Activated CD8-positive, alpha-beta memory T cell treated with anti-CD3 and anti-CD28 coated beads, Interleukin-2, amount 10 ng/mL, durations not matched to agents 7 days and 5 days (primary cell): ENCODE results near the gene ARHGAP44. TPM values are rescaled to one million over a fixed set of nuclear protein-coding genes. Genes with fewer than 3 reads are reported as not detected.

ENCODE experiments used
- ATAC-seq: fragments of 150-1000 bp; cut with Tn5 transposase; one replicate; pipeline ENCODE4 v1.10.0; 2021; ENCODE audit warnings: moderate library complexity
- CTCF ChIA-PET: fragments of 350-600 bp; sonication (Branson Sonifier 250); formaldehyde crosslinking; loops from one replicate; lab custom pipeline; 2021; ENCODE audit warnings: antibody characterized with exemption; lab: Charles Lee
- DNase-seq: peaks from one replicate; pipeline ENCODE4 v3.0.0-alpha.2; 2020
- H3K27ac Mint-ChIP-seq: one replicate; pipeline ENCODE4 v1.8.0; 2021; ENCODE audit warnings: mild to moderate bottlenecking, mixed read lengths
- H3K27me3 Mint-ChIP-seq: one replicate; pipeline ENCODE4 v1.8.0; 2021; ENCODE audit warnings: mixed read lengths
- H3K36me3 Mint-ChIP-seq: one replicate; pipeline ENCODE4 v1.8.0; 2021; ENCODE audit warnings: mild to moderate bottlenecking, mixed read lengths
- H3K4me1 Mint-ChIP-seq: one replicate; pipeline ENCODE4 v1.8.0; 2021; ENCODE audit warnings: mixed read lengths
- H3K4me3 Mint-ChIP-seq: one replicate; pipeline ENCODE4 v1.8.0; 2021; ENCODE audit warnings: mild to moderate bottlenecking, moderate library complexity, mixed read lengths
- H3K9me3 Mint-ChIP-seq: one replicate; pipeline ENCODE4 v1.8.0; 2022; ENCODE audit warnings: low read depth, mixed read lengths
- total RNA-seq, 2 experiments: library from RNA; stranded (reverse); gene quantifications; one replicate each; pipeline ENCODE4 v1.2.3, GENCODE V29; 2021

ARHGAP44 gene
- total RNA-seq, 2 experiments from 2014 or later = not detected

- ATAC-seq (no peak), DNase-seq (no peak)
- Mint-ChIP-seq H3K27me3 (no peaks in the 10 kb centered on the region), H3K9me3 (no peaks in the 10 kb centered on the region), H3K4me3 (no peak overlapping the region), H3K27ac (no peak overlapping the region), H3K36me3 (peaks cover 27% of the 10 kb centered on the region), H3K4me1 (no peaks in the 10 kb centered on the region)
- CTCF ChIA-PET = interaction anchor here (1.0 to 3.8 kb wide), 4 partner anchors 16 to 1005 kb away, joined by 3 to 33 read pairs (median 4); partner anchors contain the start of genes ELAC2 and ZNF18
Observed at GRCh38 chr17:13001991-13002615, 212.8 kb downstream of the ARHGAP44 start.

GRCh38 chr17:13002761-13003453, 213.6 kb downstream of the ARHGAP44 start:
- Mint-ChIP-seq H3K4me3 (no peak overlapping the region), H3K36me3 (peaks cover 27% of the 10 kb centered on the region), H3K9me3 (no peaks in the 10 kb centered on the region), H3K27me3 (no peaks in the 10 kb centered on the region), H3K27ac (no peak overlapping the region), H3K4me1 (no peaks in the 10 kb centered on the region)
- peak; percentile 47 for DNase-seq
- ATAC-seq = no peak
- CTCF ChIA-PET = interaction anchor here (1.0 to 3.8 kb wide), 7 partner anchors 12 to 1006 kb away, joined by 3 to 33 read pairs (median 4); partner anchors contain the start of genes ELAC2 and ZNF18

GRCh38 chr17:13003454-13003851, 214.2 kb downstream of the ARHGAP44 start:
- Mint-ChIP-seq H3K9me3 (no peaks in the 10 kb centered on the region), H3K4me3 (no peak overlapping the region), H3K27me3 (no peaks in the 10 kb centered on the region), H3K4me1 (no peaks in the 10 kb centered on the region), H3K27ac (no peak overlapping the region), H3K36me3 (peaks cover 28% of the 10 kb centered on the region)
- no peak for ATAC-seq
- DNase-seq = no peak
- CTCF ChIA-PET = interaction anchor here (1.1 to 3.8 kb wide), 5 partner anchors 11 to 26 kb away, joined by 3 to 33 read pairs (median 5); partner anchors contain the start of gene ELAC2

- Mint-ChIP-seq H3K27ac (no peak overlapping the region), H3K4me1 (no peaks in the 10 kb centered on the region), H3K4me3 (no peak overlapping the region), H3K9me3 (no peaks in the 10 kb centered on the region), H3K27me3 (no peaks in the 10 kb centered on the region), H3K36me3 (peaks cover 29% of the 10 kb centered on the region)
- CTCF ChIA-PET = interaction anchor here (1.1 to 3.8 kb wide), 4 partner anchors 11 to 26 kb away, joined by 3 to 33 read pairs (median 8); partner anchors contain the start of gene ELAC2
- no peak for DNase-seq
- ATAC-seq = no peak
Observed at GRCh38 chr17:13003927-13004326, 214.6 kb downstream of the ARHGAP44 start.

DNA sequence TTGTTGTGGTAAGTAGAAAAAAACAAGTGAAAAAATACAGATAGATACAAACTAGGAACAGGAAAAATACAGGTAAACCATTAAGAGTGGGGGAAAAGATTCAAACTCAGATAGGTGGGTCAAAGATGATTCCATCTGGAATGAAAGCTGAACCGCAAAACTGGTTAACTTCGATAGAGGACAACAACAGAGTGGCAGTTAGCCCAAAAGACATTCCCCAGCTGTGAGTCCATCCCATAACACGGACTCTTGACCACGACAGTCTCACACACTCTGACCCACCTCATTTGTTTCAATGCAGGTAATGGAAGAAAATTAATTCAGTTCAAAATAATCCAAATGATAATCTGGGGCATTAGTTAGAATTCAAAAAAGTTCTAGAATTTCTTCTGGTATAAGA, 215.0 kb downstream of the ARHGAP44 start:
- no peak overlapping the region for H3K27ac Mint-ChIP-seq
- H3K9me3 Mint-ChIP-seq = no peaks in the 10 kb centered on the region
- ATAC-seq (no peak), DNase-seq (no peak)
- no peaks in the 10 kb centered on the region for H3K27me3 Mint-ChIP-seq
- peaks cover 29% of the 10 kb centered on the region for H3K36me3 Mint-ChIP-seq
- H3K4me3 Mint-ChIP-seq = no peak overlapping the region
- CTCF ChIA-PET = interaction anchor here (1.0 to 3.8 kb wide), 3 partner anchors 8 to 14 kb away, joined by 3 to 33 read pairs (median 12); partner anchors contain the start of gene ELAC2
- H3K4me1 Mint-ChIP-seq = no peaks in the 10 kb centered on the region

GRCh38 chr17:13005530-13005929, 216.2 kb downstream of the ARHGAP44 start:
- H3K27ac Mint-ChIP-seq = no peak overlapping the region
- no peak overlapping the region for H3K4me3 Mint-ChIP-seq
- no peak for DNase-seq
- CTCF ChIA-PET = interaction anchor here (1.0 to 2.9 kb wide), 3 partner anchors 9 to 18 kb away, joined by 3 to 12 read pairs (median 4); no protein-coding TSS in a partner anchor
- no peaks in the 10 kb centered on the region for H3K27me3 Mint-ChIP-seq
- no peaks in the 10 kb centered on the region for H3K4me1 Mint-ChIP-seq
- H3K9me3 Mint-ChIP-seq = no peaks in the 10 kb centered on the region
- H3K36me3 Mint-ChIP-seq = peaks cover 34% of the 10 kb centered on the region
- no peak for ATAC-seq

DNA sequence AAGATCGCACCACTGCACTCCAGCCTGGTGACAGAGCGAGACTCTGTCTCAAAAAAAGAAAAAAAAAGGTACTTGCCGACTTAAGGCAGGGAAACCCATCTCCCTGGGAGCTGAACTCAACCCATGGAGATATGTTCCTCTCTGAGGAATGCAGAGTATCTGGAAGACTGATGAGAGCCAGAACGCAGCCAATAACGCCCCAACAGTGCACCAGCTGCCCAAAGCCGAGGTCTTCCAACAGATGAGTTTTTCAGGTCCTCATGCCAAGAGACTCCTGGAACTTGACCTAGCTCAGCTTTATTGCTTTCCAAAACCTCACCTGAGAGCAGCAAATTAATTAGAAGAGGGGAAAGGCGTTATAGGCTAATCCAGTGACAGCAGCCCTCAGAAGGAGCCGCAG, 219.2 kb downstream of the ARHGAP44 start:
- no peak for ATAC-seq
- Mint-ChIP-seq H3K4me3 (no peak overlapping the region), H3K36me3 (peaks cover 54% of the 10 kb centered on the region), H3K27ac (no peak overlapping the region), H3K27me3 (no peaks in the 10 kb centered on the region), H3K4me1 (no peaks in the 10 kb centered on the region), H3K9me3 (no peaks in the 10 kb centered on the region)
- no peak for DNase-seq
- CTCF ChIA-PET = interaction anchor here (1.2 to 1.6 kb wide), 4 partner anchors 10 to 24 kb away, joined by 3 to 10 read pairs (median 4); partner anchors contain the start of gene ELAC2

GRCh38 chr17:13010959-13011358, 221.7 kb downstream of the ARHGAP44 start:
- Mint-ChIP-seq H3K27me3 (no peaks in the 10 kb centered on the region), H3K9me3 (no peaks in the 10 kb centered on the region), H3K27ac (no peak overlapping the region), H3K4me1 (peaks cover 14% of the 10 kb centered on the region), H3K36me3 (peaks cover 69% of the 10 kb centered on the region), H3K4me3 (no peak overlapping the region)
- ATAC-seq (no peak), DNase-seq (no peak)
- CTCF ChIA-PET = interaction anchor here (1.5 kb wide), 1 partner anchor 19 kb away, joined by 4 read pairs; no protein-coding TSS in a partner anchor

DNA sequence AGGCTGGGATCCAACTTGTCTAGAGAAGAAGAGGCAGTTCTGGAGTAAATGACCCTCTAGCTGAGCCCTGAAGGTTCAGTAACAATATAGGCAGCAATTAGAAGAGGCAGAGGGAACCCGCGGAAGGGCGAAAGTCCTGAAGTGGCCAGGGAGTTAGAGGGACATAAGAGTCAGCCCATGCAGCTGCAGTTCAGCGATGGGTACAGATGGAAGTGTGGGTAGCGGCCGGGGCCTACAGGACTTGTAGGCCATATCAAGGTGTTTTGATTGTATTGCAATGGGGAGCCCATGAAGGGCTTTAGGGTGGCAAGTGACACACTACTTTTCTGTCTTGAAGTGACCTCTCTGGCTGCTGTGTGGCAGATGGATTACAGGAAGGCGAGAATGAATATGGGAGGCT, 225.5 kb downstream of the ARHGAP44 start:
- peaks cover 30% of the 10 kb centered on the region for H3K4me1 Mint-ChIP-seq
- ATAC-seq (no peak), DNase-seq (no peak)
- H3K9me3 Mint-ChIP-seq = no peaks in the 10 kb centered on the region
- no peaks in the 10 kb centered on the region for H3K27me3 Mint-ChIP-seq
- no peak overlapping the region for H3K4me3 Mint-ChIP-seq
- H3K27ac Mint-ChIP-seq = no peak overlapping the region
- H3K36me3 Mint-ChIP-seq = peaks cover 57% of the 10 kb centered on the region
- CTCF ChIA-PET = interaction anchor here (2.4 to 2.6 kb wide), 2 partner anchors 10 to 16 kb away, joined by 10 to 12 read pairs; no protein-coding TSS in a partner anchor

GRCh38 chr17:13016881-13017654, 227.8 kb downstream of the ARHGAP44 start:
- H3K27ac Mint-ChIP-seq = peak overlapping the region; percentile 95
- peak overlapping the region; percentile 94 for H3K4me3 Mint-ChIP-seq
- H3K4me1 Mint-ChIP-seq = peaks cover 30% of the 10 kb centered on the region
- DNase-seq (no peak), ATAC-seq (peak; percentile 9)
- CTCF ChIA-PET = interaction anchor here (1.6 to 5.9 kb wide), 4 partner anchors 8 to 14 kb away, joined by 7 to 84 read pairs (median 22); no protein-coding TSS in a partner anchor
- H3K36me3 Mint-ChIP-seq = peaks cover 39% of the 10 kb centered on the region
- H3K27me3 Mint-ChIP-seq = no peaks in the 10 kb centered on the region
- H3K9me3 Mint-ChIP-seq = no peaks in the 10 kb centered on the region

GRCh38 chr17:13017655-13018459, 228.6 kb downstream of the ARHGAP44 start, which contains the start of gene ELAC2:
TSS of gene ELAC2 (minus strand) at chr17:13018027. CDS start at chr17:13017947, 80 bp downstream.
- peaks cover 30% of the 10 kb centered on the region for H3K4me1 Mint-ChIP-seq
- ATAC-seq (peak; percentile 100), DNase-seq (peak; percentile 97)
- H3K36me3 Mint-ChIP-seq = peaks cover 33% of the 10 kb centered on the region
- peak within 1 kb of the TSS; percentile 95 for H3K27ac Mint-ChIP-seq
- no peaks in the 10 kb centered on the region for H3K9me3 Mint-ChIP-seq
- CTCF ChIA-PET = interaction anchor here (0.7 to 5.9 kb wide), 6 partner anchors 9 to 1284 kb away, joined by 3 to 84 read pairs (median 8); no protein-coding TSS in a partner anchor
- no peaks in the 10 kb centered on the region for H3K27me3 Mint-ChIP-seq
- peak within 1 kb of the TSS; percentile 94 for H3K4me3 Mint-ChIP-seq

- no peak for ATAC-seq
- H3K27ac Mint-ChIP-seq = no peak overlapping the region
- peaks cover 4% of the 10 kb centered on the region for H3K4me1 Mint-ChIP-seq
- no peaks in the 10 kb centered on the region for H3K27me3 Mint-ChIP-seq
- CTCF ChIA-PET = interaction anchor here (1.0 to 1.5 kb wide), 3 partner anchors 8 to 19 kb away, joined by 4 to 6 read pairs (median 4); no protein-coding TSS in a partner anchor
- no peak for DNase-seq
- no peaks in the 10 kb centered on the region for H3K36me3 Mint-ChIP-seq
- no peaks in the 10 kb centered on the region for H3K9me3 Mint-ChIP-seq
- H3K4me3 Mint-ChIP-seq = no peak overlapping the region
Observed at GRCh38 chr17:13024016-13024415, 234.7 kb downstream of the ARHGAP44 start.
